HEK293 (cell line): Measurements from ENCODE around the gene VARS1.

Source experiments
- KLF10 ChIP-seq: fragments of 450-650 bp; IDR thresholded peaks from 2 replicates; pipeline ENCODE4 v1.5.1; 2018; ENCODE audit warnings: missing biosample characterization, mild to moderate bottlenecking, missing genetic modification characterization
- KLF7 ChIP-seq: fragments of 450-650 bp; formaldehyde crosslinking; IDR thresholded peaks from 2 replicates; pipeline ENCODE4 v1.5.1; 2016; ENCODE audit warnings: missing biosample characterization, missing genetic modification characterization, borderline replicate concordance
- OVOL3 ChIP-seq: fragments of 450-650 bp; formaldehyde crosslinking; IDR thresholded peaks from 2 replicates; pipeline ENCODE4 v1.5.1; 2016; ENCODE audit warnings: missing biosample characterization, missing genetic modification characterization
- TCF7L2 ChIP-seq: IDR thresholded peaks from 2 replicates; pipeline ENCODE4 v1.6.1; 2011; ENCODE audit warnings: low read depth, mild to moderate bottlenecking, inconsistent platforms, low read length, moderate library complexity, borderline replicate concordance
- ZBTB8A ChIP-seq: fragments of 450-650 bp; formaldehyde crosslinking; IDR thresholded peaks from 2 replicates; pipeline ENCODE4 v1.5.1; 2016; ENCODE audit warnings: missing biosample characterization, missing genetic modification characterization
- ZEB2 ChIP-seq: fragments of 450-650 bp; formaldehyde crosslinking; IDR thresholded peaks from 2 replicates; pipeline ENCODE4 v1.5.1; 2016; ENCODE audit warnings: missing biosample characterization, missing genetic modification characterization
- ZNF132 ChIP-seq: fragments of 450-650 bp; formaldehyde crosslinking; IDR thresholded peaks from 2 replicates; pipeline ENCODE4 v1.5.1; 2017; ENCODE audit warnings: missing biosample characterization, missing genetic modification characterization, borderline replicate concordance
- ZNF140 ChIP-seq: fragments of 450-650 bp; formaldehyde crosslinking; IDR thresholded peaks from 2 replicates; pipeline ENCODE4 v1.5.1; 2016; ENCODE audit warnings: missing biosample characterization, missing genetic modification characterization
- ZNF19 ChIP-seq: fragments of 450-650 bp; formaldehyde crosslinking; IDR thresholded peaks from 2 replicates; pipeline ENCODE4; 2016; ENCODE audit warnings: missing biosample characterization, missing genetic modification characterization, low read depth
- ZNF221 ChIP-seq: fragments of 450-650 bp; formaldehyde crosslinking; IDR thresholded peaks from 2 replicates; pipeline ENCODE4 v1.5.1; 2017; ENCODE audit warnings: missing biosample characterization, missing genetic modification characterization, borderline replicate concordance
- ZNF239 ChIP-seq: fragments of 450-650 bp; formaldehyde crosslinking; IDR thresholded peaks from 2 replicates; pipeline ENCODE4 v1.5.1; 2016; ENCODE audit warnings: missing biosample characterization, missing genetic modification characterization
- ZNF266 ChIP-seq: fragments of 450-650 bp; formaldehyde crosslinking; IDR thresholded peaks from 2 replicates; pipeline ENCODE4 v1.5.1; 2016; ENCODE audit warnings: missing biosample characterization, missing genetic modification characterization, low read depth
- ZNF335 ChIP-seq: fragments of 450-650 bp; formaldehyde crosslinking; conservative IDR thresholded peaks from 2 replicates; pipeline ENCODE4 v1.5.1; 2016; ENCODE audit warnings: missing biosample characterization, missing genetic modification characterization
- ZNF529 ChIP-seq: fragments of 450-650 bp; formaldehyde crosslinking; IDR thresholded peaks from 2 replicates; pipeline ENCODE4 v1.5.1; 2017; ENCODE audit warnings: missing genetic modification characterization, missing biosample characterization; ENCODE audit not compliant: insufficient replicate concordance
- ZNF621 ChIP-seq: fragments of 450-650 bp; formaldehyde crosslinking; IDR thresholded peaks from 2 replicates; pipeline ENCODE4 v1.5.1; 2017; ENCODE audit warnings: missing biosample characterization, missing genetic modification characterization
- ZNF658 ChIP-seq: fragments of 450-650 bp; formaldehyde crosslinking; IDR thresholded peaks from 2 replicates; pipeline ENCODE4; 2016; ENCODE audit warnings: missing biosample characterization, missing genetic modification characterization
- TF ChIP-seq, protein P1 (sequence below): fragments of 450-650 bp; formaldehyde crosslinking; IDR thresholded peaks from 2 replicates; pipeline ENCODE4 v1.5.1; 2016; ENCODE audit warnings: missing biosample characterization, missing genetic modification characterization
- TF ChIP-seq, protein P2 (sequence below): fragments of 450-650 bp; formaldehyde crosslinking; IDR thresholded peaks from 2 replicates; pipeline ENCODE4 v1.5.1; 2016; ENCODE audit warnings: missing biosample characterization, missing genetic modification characterization
- TF ChIP-seq, protein P3 (sequence below): IDR thresholded peaks from 2 replicates; pipeline ENCODE4 v1.6.1; 2011; ENCODE audit warnings: mild to moderate bottlenecking, low read depth, low read length, borderline replicate concordance
- TF ChIP-seq, protein P4 (sequence below): fragments of 450-650 bp; formaldehyde crosslinking; IDR thresholded peaks from 2 replicates; pipeline ENCODE4 v1.5.1; 2016; ENCODE audit warnings: missing biosample characterization, missing genetic modification characterization
- TF ChIP-seq, protein P5 (sequence below): fragments of 450-650 bp; formaldehyde crosslinking; IDR thresholded peaks from 2 replicates; pipeline ENCODE4 v1.5.1; 2016; ENCODE audit warnings: missing biosample characterization, missing genetic modification characterization
- TF ChIP-seq, protein P6 (sequence below): fragments of 450-650 bp; formaldehyde crosslinking; IDR thresholded peaks from 2 replicates; pipeline ENCODE4 v1.5.1; 2017; ENCODE audit warnings: missing biosample characterization, missing genetic modification characterization
- TF ChIP-seq, protein P7 (sequence below): fragments of 450-650 bp; formaldehyde crosslinking; IDR thresholded peaks from 2 replicates; pipeline ENCODE4 v1.5.1; 2017; ENCODE audit warnings: missing biosample characterization, missing genetic modification characterization
- TF ChIP-seq, protein P8 (sequence below): fragments of 450-650 bp; formaldehyde crosslinking; IDR thresholded peaks from 2 replicates; pipeline ENCODE4 v1.5.1; 2017; ENCODE audit warnings: missing biosample characterization, missing genetic modification characterization

Gene VARS1

DNA sequence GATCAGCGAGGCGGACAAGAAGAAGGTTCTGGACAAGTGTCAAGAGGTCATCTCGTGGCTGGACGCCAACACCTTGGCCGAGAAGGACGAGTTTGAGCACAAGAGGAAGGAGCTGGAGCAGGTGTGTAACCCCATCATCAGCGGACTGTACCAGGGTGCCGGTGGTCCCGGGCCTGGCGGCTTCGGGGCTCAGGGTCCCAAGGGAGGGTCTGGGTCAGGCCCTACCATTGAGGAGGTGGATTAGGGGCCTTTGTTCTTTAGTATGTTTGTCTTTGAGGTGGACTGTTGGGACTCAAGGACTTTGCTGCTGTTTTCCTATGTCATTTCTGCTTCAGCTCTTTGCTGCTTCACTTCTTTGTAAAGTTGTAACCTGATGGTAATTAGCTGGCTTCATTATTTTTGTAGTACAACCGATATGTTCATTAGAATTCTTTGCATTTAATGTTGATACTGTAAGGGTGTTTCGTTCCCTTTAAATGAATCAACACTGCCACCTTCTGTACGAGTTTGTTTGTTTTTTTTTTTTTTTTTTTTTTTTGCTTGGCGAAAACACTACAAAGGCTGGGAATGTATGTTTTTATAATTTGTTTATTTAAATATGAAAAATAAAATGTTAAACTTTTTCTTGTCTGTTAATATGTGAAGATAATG is 34.2 kb upstream of the VARS1 start (continued):
- TF ChIP-seq, protein P1, sequence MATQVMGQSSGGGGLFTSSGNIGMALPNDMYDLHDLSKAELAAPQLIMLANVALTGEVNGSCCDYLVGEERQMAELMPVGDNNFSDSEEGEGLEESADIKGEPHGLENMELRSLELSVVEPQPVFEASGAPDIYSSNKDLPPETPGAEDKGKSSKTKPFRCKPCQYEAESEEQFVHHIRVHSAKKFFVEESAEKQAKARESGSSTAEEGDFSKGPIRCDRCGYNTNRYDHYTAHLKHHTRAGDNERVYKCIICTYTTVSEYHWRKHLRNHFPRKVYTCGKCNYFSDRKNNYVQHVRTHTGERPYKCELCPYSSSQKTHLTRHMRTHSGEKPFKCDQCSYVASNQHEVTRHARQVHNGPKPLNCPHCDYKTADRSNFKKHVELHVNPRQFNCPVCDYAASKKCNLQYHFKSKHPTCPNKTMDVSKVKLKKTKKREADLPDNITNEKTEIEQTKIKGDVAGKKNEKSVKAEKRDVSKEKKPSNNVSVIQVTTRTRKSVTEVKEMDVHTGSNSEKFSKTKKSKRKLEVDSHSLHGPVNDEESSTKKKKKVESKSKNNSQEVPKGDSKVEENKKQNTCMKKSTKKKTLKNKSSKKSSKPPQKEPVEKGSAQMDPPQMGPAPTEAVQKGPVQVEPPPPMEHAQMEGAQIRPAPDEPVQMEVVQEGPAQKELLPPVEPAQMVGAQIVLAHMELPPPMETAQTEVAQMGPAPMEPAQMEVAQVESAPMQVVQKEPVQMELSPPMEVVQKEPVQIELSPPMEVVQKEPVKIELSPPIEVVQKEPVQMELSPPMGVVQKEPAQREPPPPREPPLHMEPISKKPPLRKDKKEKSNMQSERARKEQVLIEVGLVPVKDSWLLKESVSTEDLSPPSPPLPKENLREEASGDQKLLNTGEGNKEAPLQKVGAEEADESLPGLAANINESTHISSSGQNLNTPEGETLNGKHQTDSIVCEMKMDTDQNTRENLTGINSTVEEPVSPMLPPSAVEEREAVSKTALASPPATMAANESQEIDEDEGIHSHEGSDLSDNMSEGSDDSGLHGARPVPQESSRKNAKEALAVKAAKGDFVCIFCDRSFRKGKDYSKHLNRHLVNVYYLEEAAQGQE (tag by site-specific recombination) = no peak
- TF ChIP-seq ZNF132 (tag by site-specific recombination) (no peak), ZNF221 (tag by site-specific recombination) (no peak), KLF7 (tag by site-specific recombination) (no peak; the same call in 1 of the 2 replicates), ZNF529 (tag by site-specific recombination) (no peak), OVOL3 (tag by site-specific recombination) (no peak), ZNF239 (tag by site-specific recombination) (no peak), ZBTB8A (tag by site-specific recombination) (0 out of 2 replicates have a peak, but pooled peaks have one; percentile 8), ZNF658 (tag by site-specific recombination) (no peak), ZNF335 (tag by site-specific recombination) (no peak), ZEB2 (tag by site-specific recombination) (peak; percentile 85; the same call in 1 of the 2 replicates), ZNF19 (tag by site-specific recombination) (no peak), KLF10 (tag by site-specific recombination) (0 out of 2 replicates have a peak, but pooled peaks have one; percentile 18), TCF7L2 (no peak), ZNF140 (tag by site-specific recombination) (no peak), ZNF621 (tag by site-specific recombination) (no peak), ZNF266 (tag by site-specific recombination) (no peak)
- TF ChIP-seq, protein P2, sequence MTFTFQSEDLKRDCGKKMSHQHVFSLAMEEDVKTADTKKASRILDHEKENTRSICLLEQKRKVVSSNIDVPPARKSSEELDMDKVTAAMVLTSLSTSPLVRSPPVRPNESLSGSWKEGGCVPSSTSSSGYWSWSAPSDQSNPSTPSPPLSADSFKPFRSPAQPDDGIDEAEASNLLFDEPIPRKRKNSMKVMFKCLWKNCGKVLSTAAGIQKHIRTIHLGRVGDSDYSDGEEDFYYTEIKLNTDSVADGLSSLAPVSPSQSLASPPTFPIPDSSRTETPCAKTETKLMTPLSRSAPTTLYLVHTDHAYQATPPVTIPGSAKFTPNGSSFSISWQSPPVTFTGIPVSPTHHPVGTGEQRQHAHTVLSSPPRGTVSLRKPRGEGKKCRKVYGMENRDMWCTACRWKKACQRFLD (tag by site-specific recombination) = no peak
- TF ChIP-seq, protein P3, sequence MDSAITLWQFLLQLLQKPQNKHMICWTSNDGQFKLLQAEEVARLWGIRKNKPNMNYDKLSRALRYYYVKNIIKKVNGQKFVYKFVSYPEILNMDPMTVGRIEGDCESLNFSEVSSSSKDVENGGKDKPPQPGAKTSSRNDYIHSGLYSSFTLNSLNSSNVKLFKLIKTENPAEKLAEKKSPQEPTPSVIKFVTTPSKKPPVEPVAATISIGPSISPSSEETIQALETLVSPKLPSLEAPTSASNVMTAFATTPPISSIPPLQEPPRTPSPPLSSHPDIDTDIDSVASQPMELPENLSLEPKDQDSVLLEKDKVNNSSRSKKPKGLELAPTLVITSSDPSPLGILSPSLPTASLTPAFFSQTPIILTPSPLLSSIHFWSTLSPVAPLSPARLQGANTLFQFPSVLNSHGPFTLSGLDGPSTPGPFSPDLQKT = no peak
- TF ChIP-seq, protein P4, sequence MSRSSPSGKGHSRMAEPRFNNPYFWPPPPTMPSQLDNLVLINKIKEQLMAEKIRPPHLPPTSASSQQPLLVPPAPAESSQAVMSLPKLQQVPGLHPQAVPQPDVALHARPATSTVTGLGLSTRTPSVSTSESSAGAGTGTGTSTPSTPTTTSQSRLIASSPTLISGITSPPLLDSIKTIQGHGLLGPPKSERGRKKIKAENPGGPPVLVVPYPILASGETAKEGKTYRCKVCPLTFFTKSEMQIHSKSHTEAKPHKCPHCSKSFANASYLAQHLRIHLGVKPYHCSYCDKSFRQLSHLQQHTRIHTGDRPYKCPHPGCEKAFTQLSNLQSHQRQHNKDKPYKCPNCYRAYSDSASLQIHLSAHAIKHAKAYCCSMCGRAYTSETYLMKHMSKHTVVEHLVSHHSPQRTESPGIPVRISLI (tag by site-specific recombination) = peak; percentile 69
- TF ChIP-seq, protein P5, sequence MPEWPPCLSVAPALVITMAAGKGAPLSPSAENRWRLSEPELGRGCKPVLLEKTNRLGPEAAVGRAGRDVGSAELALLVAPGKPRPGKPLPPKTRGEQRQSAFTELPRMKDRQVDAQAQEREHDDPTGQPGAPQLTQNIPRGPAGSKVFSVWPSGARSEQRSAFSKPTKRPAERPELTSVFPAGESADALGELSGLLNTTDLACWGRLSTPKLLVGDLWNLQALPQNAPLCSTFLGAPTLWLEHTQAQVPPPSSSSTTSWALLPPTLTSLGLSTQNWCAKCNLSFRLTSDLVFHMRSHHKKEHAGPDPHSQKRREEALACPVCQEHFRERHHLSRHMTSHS (tag by site-specific recombination) = no peak
- TF ChIP-seq, protein P6, sequence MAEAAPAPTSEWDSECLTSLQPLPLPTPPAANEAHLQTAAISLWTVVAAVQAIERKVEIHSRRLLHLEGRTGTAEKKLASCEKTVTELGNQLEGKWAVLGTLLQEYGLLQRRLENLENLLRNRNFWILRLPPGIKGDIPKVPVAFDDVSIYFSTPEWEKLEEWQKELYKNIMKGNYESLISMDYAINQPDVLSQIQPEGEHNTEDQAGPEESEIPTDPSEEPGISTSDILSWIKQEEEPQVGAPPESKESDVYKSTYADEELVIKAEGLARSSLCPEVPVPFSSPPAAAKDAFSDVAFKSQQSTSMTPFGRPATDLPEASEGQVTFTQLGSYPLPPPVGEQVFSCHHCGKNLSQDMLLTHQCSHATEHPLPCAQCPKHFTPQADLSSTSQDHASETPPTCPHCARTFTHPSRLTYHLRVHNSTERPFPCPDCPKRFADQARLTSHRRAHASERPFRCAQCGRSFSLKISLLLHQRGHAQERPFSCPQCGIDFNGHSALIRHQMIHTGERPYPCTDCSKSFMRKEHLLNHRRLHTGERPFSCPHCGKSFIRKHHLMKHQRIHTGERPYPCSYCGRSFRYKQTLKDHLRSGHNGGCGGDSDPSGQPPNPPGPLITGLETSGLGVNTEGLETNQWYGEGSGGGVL (tag by site-specific recombination) = no peak
- TF ChIP-seq, protein P7, sequence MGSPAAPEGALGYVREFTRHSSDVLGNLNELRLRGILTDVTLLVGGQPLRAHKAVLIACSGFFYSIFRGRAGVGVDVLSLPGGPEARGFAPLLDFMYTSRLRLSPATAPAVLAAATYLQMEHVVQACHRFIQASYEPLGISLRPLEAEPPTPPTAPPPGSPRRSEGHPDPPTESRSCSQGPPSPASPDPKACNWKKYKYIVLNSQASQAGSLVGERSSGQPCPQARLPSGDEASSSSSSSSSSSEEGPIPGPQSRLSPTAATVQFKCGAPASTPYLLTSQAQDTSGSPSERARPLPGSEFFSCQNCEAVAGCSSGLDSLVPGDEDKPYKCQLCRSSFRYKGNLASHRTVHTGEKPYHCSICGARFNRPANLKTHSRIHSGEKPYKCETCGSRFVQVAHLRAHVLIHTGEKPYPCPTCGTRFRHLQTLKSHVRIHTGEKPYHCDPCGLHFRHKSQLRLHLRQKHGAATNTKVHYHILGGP = no peak
- TF ChIP-seq, protein P8, sequence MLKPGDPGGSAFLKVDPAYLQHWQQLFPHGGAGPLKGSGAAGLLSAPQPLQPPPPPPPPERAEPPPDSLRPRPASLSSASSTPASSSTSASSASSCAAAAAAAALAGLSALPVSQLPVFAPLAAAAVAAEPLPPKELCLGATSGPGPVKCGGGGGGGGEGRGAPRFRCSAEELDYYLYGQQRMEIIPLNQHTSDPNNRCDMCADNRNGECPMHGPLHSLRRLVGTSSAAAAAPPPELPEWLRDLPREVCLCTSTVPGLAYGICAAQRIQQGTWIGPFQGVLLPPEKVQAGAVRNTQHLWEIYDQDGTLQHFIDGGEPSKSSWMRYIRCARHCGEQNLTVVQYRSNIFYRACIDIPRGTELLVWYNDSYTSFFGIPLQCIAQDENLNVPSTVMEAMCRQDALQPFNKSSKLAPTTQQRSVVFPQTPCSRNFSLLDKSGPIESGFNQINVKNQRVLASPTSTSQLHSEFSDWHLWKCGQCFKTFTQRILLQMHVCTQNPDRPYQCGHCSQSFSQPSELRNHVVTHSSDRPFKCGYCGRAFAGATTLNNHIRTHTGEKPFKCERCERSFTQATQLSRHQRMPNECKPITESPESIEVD = peak; percentile 41; the same call in 1 of the 2 replicates
